Prostate gland (tissue), 2 donors: Measurements from ENCODE around the gene XDH. TPM values are rescaled to one million over a fixed set of nuclear protein-coding genes. Genes with fewer than 3 reads are reported as not detected.

Experiments
- DNase-seq: peaks from one replicate; pipeline ENCODE4 v3.0.0-alpha.2; 2019; ENCODE audit warnings: low spot score
- H3K27ac ChIP-seq, 2 donors: fragments of 200-600 bp; sonication (generic); 2 replicates each; pipeline ENCODE4 v1.5.1; 2017 to 2019
- H3K27me3 ChIP-seq: fragments of 200-600 bp; sonication (generic); replicated peaks from 2 replicates; pipeline ENCODE4 v1.5.1; 2019; ENCODE audit not compliant: insufficient read depth
- H3K36me3 ChIP-seq, 2 donors: fragments of 200-600 bp; sonication (generic); 1 replicate in 1 of 2; 2 replicates in 1 of 2; pipeline versions ENCODE4 v1.5.1 to v1.8.1; 2017 to 2019
- H3K4me1 ChIP-seq: fragments of 200-600 bp; sonication (generic); replicated peaks from 2 replicates; pipeline ENCODE4 v1.5.1; 2019
- H3K4me3 ChIP-seq, 2 donors: fragments of 200-600 bp; sonication (generic); 2 replicates each; pipeline ENCODE4 v1.5.1; 2017 to 2019
- H3K9me3 ChIP-seq: fragments of 200-600 bp; sonication (generic); 2 replicates; pipeline ENCODE4 v1.5.1; 2017
- CTCF ChIP-seq, 4 experiments: fragments of 200-600 bp in 2 of 4; fragments of 450-650 bp in 2 of 4; sonication (generic) in 2 of 4; IDR thresholded peaks; 1 replicate in 3 of 4; 2 replicates in 1 of 4; pipeline ENCODE4 v1.5.1; 2016 to 2019; ENCODE audit warnings: antibody characterized with exemption in 4 of 4, mild to moderate bottlenecking in 2 of 4, moderate library complexity in 2 of 4
- POLR2A ChIP-seq: fragments of 450-650 bp; IDR thresholded peaks from one replicate; pipeline ENCODE4 v1.6.1; 2016; ENCODE audit warnings: antibody characterized with exemption, mild to moderate bottlenecking
- POLR2AphosphoS5 ChIP-seq: sonication (generic); formaldehyde crosslinking; IDR thresholded peaks from one replicate; pipeline ENCODE4 v1.6.1; 2017; ENCODE audit warnings: antibody characterized with exemption
- WGBS: methylation state at CpG from one replicate; pipeline ENCODE4 v1.1.5; 2018; 5-methylcytosine and 5-hydroxymethylcytosine counted together
- intact Hi-C: fragments of 100-400 bp; cut with DNase I; formaldehyde crosslinking; loops from one replicate; pipeline ENCODE4 v1.14.2; 2022
- total RNA-seq, 2 donors: library from RNA; depleted of rRNA; stranded (reverse); fragments of >200 nt; gene quantifications; one replicate each; pipeline ENCODE4 v1.1.0, GENCODE V29; 2016

The XDH gene
- total RNA-seq, 2 donors from 2014 or later = 1.2 to 2.5 TPM

GRCh38 chr2:31365834-31366505, 48.6 kb downstream of the XDH start:
- no peaks in the 10 kb centered on the region for H3K4me1 ChIP-seq
- H3K27ac ChIP-seq = no peak overlapping the region
- no peak for DNase-seq
- no peaks in the 10 kb centered on the region for H3K36me3 ChIP-seq
- WGBS = 89% methylated on average over 9 of the region's 9 CpGs
- no peaks in the 10 kb centered on the region for H3K27me3 ChIP-seq
- TF ChIP-seq POLR2AphosphoS5 = no peak
- H3K9me3 ChIP-seq = no peaks in the 10 kb centered on the region
- intact Hi-C loops = no loop called here
- H3K4me3 ChIP-seq = no peak overlapping the region

GRCh38 chr2:31365348-31365747, 49.2 kb downstream of the XDH start:
- TF ChIP-seq POLR2A = no peak
- no peak for TF ChIP-seq CTCF (IDR thresholded peaks at IDR 0.05)
- no peak for TF ChIP-seq POLR2AphosphoS5
- intact Hi-C loops = no loop called here
- 90% methylated on average over 10 of the region's 10 CpGs for WGBS
- no peak for DNase-seq
- Histone ChIP-seq H3K4me1 (no peaks in the 10 kb centered on the region), H3K27me3 (no peaks in the 10 kb centered on the region), H3K27ac (no peak overlapping the region), H3K9me3 (no peaks in the 10 kb centered on the region), H3K4me3 (no peak overlapping the region), H3K36me3 (no peaks in the 10 kb centered on the region)

DNA sequence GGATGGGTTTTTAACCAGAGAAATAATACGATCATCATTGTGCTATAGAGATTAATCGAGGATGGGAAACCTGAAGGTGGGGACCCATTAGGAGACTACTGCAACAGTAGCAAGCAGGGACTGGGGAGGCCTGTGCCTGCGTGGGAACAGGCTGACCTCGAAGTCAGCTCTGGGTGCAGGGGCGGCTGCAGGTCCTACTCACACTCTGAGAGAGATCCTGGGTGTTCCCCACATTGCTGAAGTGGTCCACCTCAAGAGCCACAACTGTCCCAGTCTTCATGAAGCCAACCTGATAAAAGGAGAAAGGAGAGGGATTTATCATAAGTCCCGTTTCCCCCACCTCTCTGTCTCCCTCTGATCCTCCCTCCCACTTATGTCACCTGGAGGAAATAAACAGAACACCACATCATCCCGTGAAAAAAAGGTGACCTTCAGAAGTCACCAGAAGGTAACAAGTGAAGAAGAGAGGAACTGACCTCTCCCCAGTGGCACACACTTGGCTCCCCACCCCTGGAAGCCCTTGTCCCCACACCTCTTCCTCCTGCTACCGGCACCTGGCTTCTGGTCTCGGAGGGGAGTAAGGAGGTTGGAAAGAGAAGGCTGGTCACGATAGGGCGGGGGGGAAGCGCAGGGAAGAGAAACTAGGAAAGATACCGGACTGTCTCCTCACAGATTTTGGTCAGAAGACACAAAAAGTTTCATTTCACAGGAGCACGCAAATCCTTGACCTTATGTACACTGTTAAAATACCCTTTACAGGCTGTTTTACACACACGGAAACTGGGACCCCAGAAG, 50.4 kb downstream of the XDH start:
- WGBS = 90% methylated on average over 15 of the region's 15 CpGs
- intact Hi-C loops = no loop called here
- Histone ChIP-seq H3K4me3 (no peak overlapping the region), H3K9me3 (no peaks in the 10 kb centered on the region), H3K4me1 (no peaks in the 10 kb centered on the region), H3K27me3 (no peaks in the 10 kb centered on the region), H3K36me3 (no peaks in the 10 kb centered on the region), H3K27ac (no peak overlapping the region)
- TF ChIP-seq POLR2A (no peak), CTCF (IDR thresholded peaks at IDR 0.05) (no peak), POLR2AphosphoS5 (no peak)
- no peak for DNase-seq

GRCh38 chr2:31362581-31362980, 52.0 kb downstream of the XDH start:
- H3K9me3 ChIP-seq = no peaks in the 10 kb centered on the region
- H3K4me1 ChIP-seq = no peaks in the 10 kb centered on the region
- intact Hi-C loops = no loop called here
- no peak overlapping the region for H3K4me3 ChIP-seq
- H3K27me3 ChIP-seq = no peaks in the 10 kb centered on the region
- DNase-seq = no peak
- WGBS = 95% methylated on average over 5 of the region's 5 CpGs
- no peak overlapping the region for H3K27ac ChIP-seq
- H3K36me3 ChIP-seq = no peaks in the 10 kb centered on the region
- TF ChIP-seq POLR2AphosphoS5 (no peak), CTCF (IDR thresholded peaks at IDR 0.05) (no peak), POLR2A (no peak)

GRCh38 chr2:31359229-31359628, 55.3 kb downstream of the XDH start:
- Histone ChIP-seq H3K4me1 (no peaks in the 10 kb centered on the region), H3K27ac (no peak overlapping the region), H3K27me3 (no peaks in the 10 kb centered on the region), H3K9me3 (no peaks in the 10 kb centered on the region), H3K36me3 (no peaks in the 10 kb centered on the region), H3K4me3 (no peak overlapping the region)
- TF ChIP-seq CTCF (IDR thresholded peaks at IDR 0.05) (no peak), POLR2A (no peak), POLR2AphosphoS5 (no peak)
- no peak for DNase-seq
- intact Hi-C loops = no loop called here
- 93% methylated on average over 2 of the region's 2 CpGs for WGBS
